HepG2 (cell line): ENCODE data around the gene COQ3. TPM values are rescaled to one million over a fixed set of nuclear protein-coding genes. Genes with fewer than 3 reads are reported as not detected.

Source experiments
- FOXJ3 ChIP-seq: sonication (generic); formaldehyde crosslinking; IDR thresholded peaks from 2 replicates; pipeline ENCODE4 v1.4.0; 2020; ENCODE audit warnings: missing genetic modification reagents, mild to moderate bottlenecking, borderline replicate concordance
- SNRNP70 ChIP-seq: fragments of 200-400 bp; formaldehyde crosslinking; IDR thresholded peaks from 2 replicates; pipeline ENCODE4 v1.6.1; 2017; ENCODE audit warnings: mild to moderate bottlenecking, low read depth, low read length, moderate library complexity
- SUZ12 ChIP-seq: fragments of 150-350 bp; IDR thresholded peaks from 2 replicates; pipeline ENCODE4 v1.6.1; 2014; ENCODE audit warnings: low read depth, low read length
- TOPORS ChIP-seq: sonication (generic); formaldehyde crosslinking; IDR thresholded peaks from 2 replicates; pipeline ENCODE4 v1.8.0; 2023; ENCODE audit warnings: mild to moderate bottlenecking, missing genetic modification reagents
- ZSCAN21 ChIP-seq: sonication (generic); formaldehyde crosslinking; IDR thresholded peaks from 2 replicates; pipeline ENCODE4 v1.8.0; 2022; ENCODE audit warnings: mild to moderate bottlenecking, missing genetic modification reagents, moderate library complexity, borderline replicate concordance
- polyA plus RNA-seq, 8 experiments: library from polyadenylated mRNA; depleted of rRNA in 3 of 8; stranded (reverse) in 7 of 8; unstranded in 1 of 8; fragments of >200 nt; fragmentation: Illumina TruSeq in 4 of 8; extraction: Trizol in 4 of 8; gene quantifications; 2 replicates each; pipeline versions ENCODE4 v1.2.1 to v1.2.3, GENCODE V29; 2011 to 2016; ENCODE audit warnings: low read depth in 4 of 8, missing spikeins in 1 of 8, mixed read lengths in 1 of 8; ENCODE audit not compliant: insufficient read depth in 1 of 8
- total RNA-seq, 5 experiments: library from RNA; depleted of rRNA; stranded (reverse); fragments of >200 nt; fragmentation: Illumina TruSeq; extraction: Trizol; gene quantifications; 2 replicates each; pipeline ENCODE4 v1.2.3, GENCODE V29; 2016; ENCODE audit warnings: low read depth in 1 of 5
- TF ChIP-seq, protein P1 (sequence below): sonication (generic); formaldehyde crosslinking; conservative IDR thresholded peaks from 2 replicates; pipeline ENCODE4 v1.8.0; 2022; ENCODE audit warnings: mild to moderate bottlenecking, moderate library complexity, missing genetic modification reagents
- TF ChIP-seq, protein P2 (sequence below): sonication (generic); formaldehyde crosslinking; IDR thresholded peaks from 2 replicates; pipeline ENCODE4 v1.4.0; 2020; ENCODE audit warnings: missing genetic modification reagents
- TF ChIP-seq, protein P3 (sequence below): sonication (generic); formaldehyde crosslinking; IDR thresholded peaks from 2 replicates; pipeline ENCODE4 v1.5.0; 2020; ENCODE audit warnings: mild to moderate bottlenecking, missing genetic modification reagents
- TF ChIP-seq, protein P4 (sequence below): sonication (generic); formaldehyde crosslinking; IDR thresholded peaks from 2 replicates; pipeline ENCODE4 v1.4.0; 2020; ENCODE audit warnings: missing genetic modification reagents, borderline replicate concordance
- TF ChIP-seq, protein P5 (sequence below): sonication (generic); formaldehyde crosslinking; IDR thresholded peaks from 2 replicates; pipeline ENCODE4 v1.4.0; 2020; ENCODE audit warnings: missing genetic modification reagents

Gene COQ3
- total and polyA plus RNA-seq, 2 of the 13 experiments (the other 11 are each of a cell fraction or from before 2014, with no cell fraction given), result 5.3 to 20.5 TPM

DNA sequence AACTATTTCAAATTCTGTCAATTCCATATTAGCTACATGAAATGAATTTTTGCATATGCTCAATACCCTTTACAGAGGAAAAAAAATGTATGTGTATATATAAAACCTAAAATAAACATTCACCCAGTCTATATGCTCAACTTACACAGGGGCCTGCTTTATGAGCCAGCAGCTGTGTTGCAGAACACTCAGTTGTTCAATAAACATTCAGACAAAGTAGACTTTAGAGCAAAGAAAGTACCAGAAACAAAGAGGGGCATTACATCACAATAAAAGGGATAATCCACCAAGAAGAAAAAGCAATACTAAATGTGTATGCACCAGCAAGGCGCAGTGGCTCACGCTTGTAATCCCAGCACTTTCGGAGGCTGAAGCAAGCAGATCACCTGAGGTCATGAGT is 9.5 kb downstream of the COQ3 start (continued):
- TF ChIP-seq, protein P1, sequence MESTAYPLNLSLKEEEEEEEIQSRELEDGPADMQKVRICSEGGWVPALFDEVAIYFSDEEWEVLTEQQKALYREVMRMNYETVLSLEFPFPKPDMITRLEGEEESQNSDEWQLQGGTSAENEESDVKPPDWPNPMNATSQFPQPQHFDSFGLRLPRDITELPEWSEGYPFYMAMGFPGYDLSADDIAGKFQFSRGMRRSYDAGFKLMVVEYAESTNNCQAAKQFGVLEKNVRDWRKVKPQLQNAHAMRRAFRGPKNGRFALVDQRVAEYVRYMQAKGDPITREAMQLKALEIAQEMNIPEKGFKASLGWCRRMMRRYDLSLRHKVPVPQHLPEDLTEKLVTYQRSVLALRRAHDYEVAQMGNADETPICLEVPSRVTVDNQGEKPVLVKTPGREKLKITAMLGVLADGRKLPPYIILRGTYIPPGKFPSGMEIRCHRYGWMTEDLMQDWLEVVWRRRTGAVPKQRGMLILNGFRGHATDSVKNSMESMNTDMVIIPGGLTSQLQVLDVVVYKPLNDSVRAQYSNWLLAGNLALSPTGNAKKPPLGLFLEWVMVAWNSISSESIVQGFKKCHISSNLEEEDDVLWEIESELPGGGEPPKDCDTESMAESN (CRISPR knock-in tag), result no peak
- TF ChIP-seq FOXJ3, result no peak
- TF ChIP-seq SNRNP70, result no peak
- TF ChIP-seq, protein P2, sequence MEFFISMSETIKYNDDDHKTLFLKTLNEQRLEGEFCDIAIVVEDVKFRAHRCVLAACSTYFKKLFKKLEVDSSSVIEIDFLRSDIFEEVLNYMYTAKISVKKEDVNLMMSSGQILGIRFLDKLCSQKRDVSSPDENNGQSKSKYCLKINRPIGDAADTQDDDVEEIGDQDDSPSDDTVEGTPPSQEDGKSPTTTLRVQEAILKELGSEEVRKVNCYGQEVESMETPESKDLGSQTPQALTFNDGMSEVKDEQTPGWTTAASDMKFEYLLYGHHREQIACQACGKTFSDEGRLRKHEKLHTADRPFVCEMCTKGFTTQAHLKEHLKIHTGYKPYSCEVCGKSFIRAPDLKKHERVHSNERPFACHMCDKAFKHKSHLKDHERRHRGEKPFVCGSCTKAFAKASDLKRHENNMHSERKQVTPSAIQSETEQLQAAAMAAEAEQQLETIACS (CRISPR knock-in tag), result no peak
- TF ChIP-seq, protein P3, sequence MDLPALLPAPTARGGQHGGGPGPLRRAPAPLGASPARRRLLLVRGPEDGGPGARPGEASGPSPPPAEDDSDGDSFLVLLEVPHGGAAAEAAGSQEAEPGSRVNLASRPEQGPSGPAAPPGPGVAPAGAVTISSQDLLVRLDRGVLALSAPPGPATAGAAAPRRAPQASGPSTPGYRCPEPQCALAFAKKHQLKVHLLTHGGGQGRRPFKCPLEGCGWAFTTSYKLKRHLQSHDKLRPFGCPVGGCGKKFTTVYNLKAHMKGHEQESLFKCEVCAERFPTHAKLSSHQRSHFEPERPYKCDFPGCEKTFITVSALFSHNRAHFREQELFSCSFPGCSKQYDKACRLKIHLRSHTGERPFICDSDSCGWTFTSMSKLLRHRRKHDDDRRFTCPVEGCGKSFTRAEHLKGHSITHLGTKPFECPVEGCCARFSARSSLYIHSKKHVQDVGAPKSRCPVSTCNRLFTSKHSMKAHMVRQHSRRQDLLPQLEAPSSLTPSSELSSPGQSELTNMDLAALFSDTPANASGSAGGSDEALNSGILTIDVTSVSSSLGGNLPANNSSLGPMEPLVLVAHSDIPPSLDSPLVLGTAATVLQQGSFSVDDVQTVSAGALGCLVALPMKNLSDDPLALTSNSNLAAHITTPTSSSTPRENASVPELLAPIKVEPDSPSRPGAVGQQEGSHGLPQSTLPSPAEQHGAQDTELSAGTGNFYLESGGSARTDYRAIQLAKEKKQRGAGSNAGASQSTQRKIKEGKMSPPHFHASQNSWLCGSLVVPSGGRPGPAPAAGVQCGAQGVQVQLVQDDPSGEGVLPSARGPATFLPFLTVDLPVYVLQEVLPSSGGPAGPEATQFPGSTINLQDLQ (CRISPR knock-in tag), result no peak
- TF ChIP-seq TOPORS, result no peak
- TF ChIP-seq, protein P4, sequence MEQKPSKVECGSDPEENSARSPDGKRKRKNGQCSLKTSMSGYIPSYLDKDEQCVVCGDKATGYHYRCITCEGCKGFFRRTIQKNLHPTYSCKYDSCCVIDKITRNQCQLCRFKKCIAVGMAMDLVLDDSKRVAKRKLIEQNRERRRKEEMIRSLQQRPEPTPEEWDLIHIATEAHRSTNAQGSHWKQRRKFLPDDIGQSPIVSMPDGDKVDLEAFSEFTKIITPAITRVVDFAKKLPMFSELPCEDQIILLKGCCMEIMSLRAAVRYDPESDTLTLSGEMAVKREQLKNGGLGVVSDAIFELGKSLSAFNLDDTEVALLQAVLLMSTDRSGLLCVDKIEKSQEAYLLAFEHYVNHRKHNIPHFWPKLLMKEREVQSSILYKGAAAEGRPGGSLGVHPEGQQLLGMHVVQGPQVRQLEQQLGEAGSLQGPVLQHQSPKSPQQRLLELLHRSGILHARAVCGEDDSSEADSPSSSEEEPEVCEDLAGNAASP (CRISPR knock-in tag), result no peak
- TF ChIP-seq ZSCAN21 (CRISPR knock-in tag), result no peak
- TF ChIP-seq, protein P5, sequence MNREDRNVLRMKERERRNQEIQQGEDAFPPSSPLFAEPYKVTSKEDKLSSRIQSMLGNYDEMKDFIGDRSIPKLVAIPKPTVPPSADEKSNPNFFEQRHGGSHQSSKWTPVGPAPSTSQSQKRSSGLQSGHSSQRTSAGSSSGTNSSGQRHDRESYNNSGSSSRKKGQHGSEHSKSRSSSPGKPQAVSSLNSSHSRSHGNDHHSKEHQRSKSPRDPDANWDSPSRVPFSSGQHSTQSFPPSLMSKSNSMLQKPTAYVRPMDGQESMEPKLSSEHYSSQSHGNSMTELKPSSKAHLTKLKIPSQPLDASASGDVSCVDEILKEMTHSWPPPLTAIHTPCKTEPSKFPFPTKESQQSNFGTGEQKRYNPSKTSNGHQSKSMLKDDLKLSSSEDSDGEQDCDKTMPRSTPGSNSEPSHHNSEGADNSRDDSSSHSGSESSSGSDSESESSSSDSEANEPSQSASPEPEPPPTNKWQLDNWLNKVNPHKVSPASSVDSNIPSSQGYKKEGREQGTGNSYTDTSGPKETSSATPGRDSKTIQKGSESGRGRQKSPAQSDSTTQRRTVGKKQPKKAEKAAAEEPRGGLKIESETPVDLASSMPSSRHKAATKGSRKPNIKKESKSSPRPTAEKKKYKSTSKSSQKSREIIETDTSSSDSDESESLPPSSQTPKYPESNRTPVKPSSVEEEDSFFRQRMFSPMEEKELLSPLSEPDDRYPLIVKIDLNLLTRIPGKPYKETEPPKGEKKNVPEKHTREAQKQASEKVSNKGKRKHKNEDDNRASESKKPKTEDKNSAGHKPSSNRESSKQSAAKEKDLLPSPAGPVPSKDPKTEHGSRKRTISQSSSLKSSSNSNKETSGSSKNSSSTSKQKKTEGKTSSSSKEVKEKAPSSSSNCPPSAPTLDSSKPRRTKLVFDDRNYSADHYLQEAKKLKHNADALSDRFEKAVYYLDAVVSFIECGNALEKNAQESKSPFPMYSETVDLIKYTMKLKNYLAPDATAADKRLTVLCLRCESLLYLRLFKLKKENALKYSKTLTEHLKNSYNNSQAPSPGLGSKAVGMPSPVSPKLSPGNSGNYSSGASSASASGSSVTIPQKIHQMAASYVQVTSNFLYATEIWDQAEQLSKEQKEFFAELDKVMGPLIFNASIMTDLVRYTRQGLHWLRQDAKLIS (CRISPR knock-in tag), result no peak
- TF ChIP-seq SUZ12, result no peak
